Fibroblast of villous mesenchyme (primary cell): Measurements from ENCODE around the gene ABCC4. TPM values are rescaled to one million over a fixed set of nuclear protein-coding genes. Genes with fewer than 3 reads are reported as not detected.

Experiments
- DNase-seq: peaks from one replicate; pipeline ENCODE4 v3.0.0-alpha.2; 2010; ENCODE audit warnings: low read depth
- H3K4me3 ChIP-seq: 2 replicates; pipeline ENCODE4 v1.5.1; 2011; ENCODE audit warnings: low read depth, mild to moderate bottlenecking, low read length
- total RNA-seq: library from RNA; depleted of rRNA; stranded (reverse); fragments of >200 nt; gene quantifications from 2 replicates; pipeline ENCODE4 v1.2.3, GENCODE V29; 2012
- TF ChIP-seq, protein P1 (sequence below): IDR thresholded peaks from 2 replicates; pipeline ENCODE4 v1.5.1; 2012; ENCODE audit warnings: low read depth, mild to moderate bottlenecking, low read length; ENCODE audit not compliant: insufficient read depth

ABCC4 gene
- total RNA-seq, 1 donor: 56.6 TPM

DNA sequence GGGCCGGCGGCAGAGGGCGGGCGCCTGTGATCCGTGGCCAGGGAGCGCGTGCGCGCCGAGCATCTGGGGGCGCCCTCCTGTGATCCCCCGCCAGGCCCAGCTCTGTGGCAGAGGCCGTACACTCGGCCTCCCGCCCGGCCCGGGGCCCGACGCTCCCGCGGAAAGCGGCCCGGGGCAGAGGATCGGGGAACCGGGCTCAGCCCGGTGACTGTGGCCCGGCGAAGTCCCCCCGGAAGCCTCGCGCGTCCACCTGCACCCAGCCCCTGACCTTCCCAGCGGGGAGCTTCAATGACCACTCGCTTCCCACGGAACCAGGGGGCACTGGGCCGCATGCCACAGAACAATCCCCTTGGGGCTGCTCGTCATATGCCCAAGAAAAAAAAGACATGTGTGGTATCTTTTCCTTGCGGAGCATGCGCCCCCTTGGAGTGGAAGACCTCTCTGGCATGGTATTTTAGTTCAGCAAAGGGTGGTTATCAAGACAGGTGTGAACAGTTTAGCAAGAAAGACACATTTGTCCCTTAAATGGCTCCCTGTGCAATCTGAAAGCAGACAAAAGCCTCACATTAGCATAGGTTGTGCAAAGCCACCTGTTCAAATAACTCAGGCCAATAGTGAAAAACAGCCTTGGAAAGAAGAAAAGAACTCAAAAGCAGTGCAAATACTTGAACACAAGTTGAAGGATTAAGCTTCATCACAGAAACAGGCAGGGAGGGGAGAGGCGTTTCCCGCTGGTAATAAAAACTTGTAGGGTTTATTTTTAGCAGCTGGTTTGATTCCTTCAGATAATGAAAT, 298.0 kb downstream of the ABCC4 start:
- TF ChIP-seq, protein P1, sequence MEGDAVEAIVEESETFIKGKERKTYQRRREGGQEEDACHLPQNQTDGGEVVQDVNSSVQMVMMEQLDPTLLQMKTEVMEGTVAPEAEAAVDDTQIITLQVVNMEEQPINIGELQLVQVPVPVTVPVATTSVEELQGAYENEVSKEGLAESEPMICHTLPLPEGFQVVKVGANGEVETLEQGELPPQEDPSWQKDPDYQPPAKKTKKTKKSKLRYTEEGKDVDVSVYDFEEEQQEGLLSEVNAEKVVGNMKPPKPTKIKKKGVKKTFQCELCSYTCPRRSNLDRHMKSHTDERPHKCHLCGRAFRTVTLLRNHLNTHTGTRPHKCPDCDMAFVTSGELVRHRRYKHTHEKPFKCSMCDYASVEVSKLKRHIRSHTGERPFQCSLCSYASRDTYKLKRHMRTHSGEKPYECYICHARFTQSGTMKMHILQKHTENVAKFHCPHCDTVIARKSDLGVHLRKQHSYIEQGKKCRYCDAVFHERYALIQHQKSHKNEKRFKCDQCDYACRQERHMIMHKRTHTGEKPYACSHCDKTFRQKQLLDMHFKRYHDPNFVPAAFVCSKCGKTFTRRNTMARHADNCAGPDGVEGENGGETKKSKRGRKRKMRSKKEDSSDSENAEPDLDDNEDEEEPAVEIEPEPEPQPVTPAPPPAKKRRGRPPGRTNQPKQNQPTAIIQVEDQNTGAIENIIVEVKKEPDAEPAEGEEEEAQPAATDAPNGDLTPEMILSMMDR: no peak
- peak; percentile 19 for DNase-seq
- H3K4me3 ChIP-seq: peak overlapping the region; percentile 29

DNA sequence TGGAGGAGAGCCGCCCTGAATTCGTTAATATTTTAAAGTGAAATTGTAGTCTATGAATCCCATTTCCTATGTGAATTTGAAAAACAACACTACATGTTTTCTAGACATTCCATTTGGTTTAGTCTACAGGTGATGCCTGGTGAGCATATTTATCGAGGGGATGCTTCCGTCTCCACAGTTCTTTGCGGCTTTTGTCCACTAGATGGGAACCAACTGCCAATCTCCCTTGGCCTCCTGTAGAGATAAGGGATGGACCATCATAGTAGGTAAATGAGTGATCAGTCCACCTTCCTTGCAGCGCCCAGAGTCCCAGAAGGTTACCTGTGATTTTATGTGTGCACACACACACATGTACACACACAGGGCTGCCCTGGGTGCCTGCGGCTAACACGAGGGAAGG, 299.1 kb downstream of the ABCC4 start:
- no peak overlapping the region for H3K4me3 ChIP-seq
- no peak for DNase-seq
- TF ChIP-seq, protein P1: no peak

DNA sequence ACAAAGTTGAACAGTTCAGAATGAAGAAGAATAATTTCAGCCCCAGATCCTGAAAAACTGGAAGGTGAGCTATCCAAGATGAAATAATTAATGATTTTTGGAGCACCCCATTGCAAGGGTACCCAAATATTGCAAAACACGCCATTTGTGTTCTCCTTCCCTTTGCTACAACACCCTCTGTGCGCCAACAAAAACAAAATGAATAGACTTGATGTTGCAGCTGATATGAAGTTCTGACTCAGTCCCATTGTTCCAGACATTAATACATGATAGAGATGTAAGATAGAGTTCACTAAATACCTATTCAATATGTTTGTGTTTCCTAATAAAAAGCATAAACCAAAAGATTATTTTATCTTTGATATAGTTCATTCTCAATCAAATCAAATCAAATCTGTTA, 301.4 kb downstream of the ABCC4 start:
- no peak overlapping the region for H3K4me3 ChIP-seq
- no peak for DNase-seq
- TF ChIP-seq, protein P1: no peak

DNA sequence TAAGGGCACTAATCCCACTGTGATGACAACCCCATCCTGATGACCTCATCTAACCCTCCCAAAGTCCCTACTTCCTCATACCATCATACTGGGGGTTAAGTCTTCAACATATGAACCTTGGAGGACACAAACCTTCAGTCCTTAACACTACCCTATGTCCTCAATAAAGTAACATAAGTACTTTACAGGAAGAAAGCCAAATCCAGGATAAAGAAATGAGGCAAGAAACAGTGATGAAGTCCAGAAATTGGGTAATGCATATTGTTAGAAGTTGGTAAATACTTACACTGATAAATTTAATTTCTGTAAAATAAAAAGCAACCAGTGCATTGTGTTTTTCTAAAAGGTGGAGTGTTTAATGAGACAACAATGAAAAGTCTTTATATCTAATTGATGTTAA, 304.1 kb downstream of the ABCC4 start:
- TF ChIP-seq, protein P1: no peak
- DNase-seq: no peak
- no peak overlapping the region for H3K4me3 ChIP-seq

DNA sequence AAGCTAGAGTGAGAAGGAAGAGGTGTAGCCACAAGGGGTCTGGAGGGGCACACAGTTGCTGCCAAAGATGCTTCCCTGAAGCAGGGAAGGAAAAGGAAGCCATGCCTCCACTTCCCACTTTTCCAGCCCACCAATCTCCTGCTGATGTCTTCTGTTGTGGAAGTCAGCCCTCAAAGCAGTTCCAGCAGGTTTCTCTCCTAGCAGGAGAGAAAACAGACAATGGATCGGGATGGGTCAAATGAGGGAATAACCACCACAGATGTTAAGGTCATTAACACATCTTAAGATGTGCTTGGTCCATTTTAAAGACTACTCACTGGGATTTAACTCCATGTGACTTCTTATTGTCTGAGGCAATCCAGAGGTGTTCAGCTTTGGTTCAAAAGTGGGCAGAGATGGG, 304.8 kb downstream of the ABCC4 start:
- no peak for DNase-seq
- TF ChIP-seq, protein P1: no peak
- H3K4me3 ChIP-seq: no peak overlapping the region

DNA sequence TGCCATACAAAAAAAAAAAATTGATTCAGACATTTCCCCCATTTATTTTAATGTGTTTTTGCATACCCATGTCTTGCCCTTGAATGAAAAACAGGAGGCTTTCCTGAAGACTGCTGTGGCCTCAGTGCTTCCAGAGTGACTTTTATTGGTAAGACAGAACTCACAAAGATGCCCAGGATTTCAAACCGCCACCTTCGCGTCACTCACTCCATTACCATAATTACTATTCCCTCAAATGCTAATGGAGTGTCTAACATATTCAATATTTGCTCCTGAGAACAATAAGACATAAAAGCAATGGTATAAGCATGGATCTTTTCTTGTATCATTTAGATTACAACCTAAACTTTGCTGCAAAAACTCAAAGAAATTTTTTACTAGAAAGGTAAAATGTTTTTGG, 306.7 kb downstream of the ABCC4 start:
- DNase-seq: no peak
- TF ChIP-seq, protein P1: no peak

DNA sequence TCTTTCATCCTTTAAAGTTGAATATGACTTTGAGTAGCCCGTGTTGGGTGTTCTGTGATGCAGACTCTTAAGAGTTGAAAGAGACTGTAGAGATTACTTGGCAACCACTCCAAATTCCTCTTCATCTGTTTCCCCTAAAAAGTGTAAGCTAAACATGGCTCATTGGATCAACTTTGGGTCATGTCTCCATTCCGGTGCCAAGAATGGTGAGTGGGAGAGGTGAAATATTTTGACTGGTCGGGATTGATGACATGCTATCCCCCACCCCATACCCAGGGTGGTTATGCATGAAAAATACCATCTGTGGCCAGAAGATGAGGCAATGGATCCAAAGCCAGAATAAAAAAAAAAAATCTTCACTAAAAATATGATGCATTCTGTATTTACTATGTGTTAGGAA, 307.6 kb downstream of the ABCC4 start:
- DNase-seq: no peak
- H3K4me3 ChIP-seq: no peak overlapping the region
- TF ChIP-seq, protein P1: no peak

More for the DNA sequence above, 306.7 kb downstream of the ABCC4 start:
- H3K4me3 ChIP-seq: no peak overlapping the region
